GM23338 (cell line): ENCODE measurements around the gene DLG2. TPM values are rescaled to one million over a fixed set of nuclear protein-coding genes. Genes with fewer than 3 reads are reported as not detected.

Experiments used
- ATAC-seq: fragments of 200-7000 bp; cut with Tn5 transposase; 3 replicates; pipeline ENCODE4 v1.9.1; 2020
- DNase-seq: peaks from one replicate; pipeline ENCODE4 v3.0.0-alpha.2; 2015; ENCODE audit warnings: low spot score
- H2AFZ ChIP-seq: fragments of 200-600 bp; sonication (generic); 2 replicates; pipeline ENCODE4 v1.8.0; 2016; ENCODE audit warnings: antibody characterized with exemption, mild to moderate bottlenecking, moderate library complexity
- H3F3A ChIP-seq: fragments of 200-600 bp; sonication (generic); replicated peaks from 2 replicates; pipeline ENCODE4 v1.8.0; 2017; ENCODE audit warnings: antibody characterized with exemption, mixed run types, low read depth
- H3K27ac ChIP-seq: fragments of 200-600 bp; sonication (generic); 2 replicates; pipeline ENCODE4 v1.6.1; 2016; ENCODE audit warnings: low read depth
- H3K27me3 ChIP-seq: fragments of 200-600 bp; sonication (generic); 2 replicates; pipeline ENCODE4 v1.8.0; 2016; ENCODE audit warnings: mild to moderate bottlenecking, mixed run types, moderate library complexity; ENCODE audit not compliant: insufficient read depth
- H3K36me3 ChIP-seq: fragments of 200-600 bp; sonication (generic); 2 replicates; pipeline ENCODE4 v1.8.0; 2016; ENCODE audit warnings: mild to moderate bottlenecking; ENCODE audit not compliant: insufficient read depth
- H3K4me1 ChIP-seq: fragments of 200-600 bp; sonication (generic); 2 replicates; pipeline ENCODE4 v1.8.0; 2016; ENCODE audit warnings: mild to moderate bottlenecking, moderate library complexity; ENCODE audit not compliant: insufficient read depth
- H3K4me2 ChIP-seq: fragments of 200-600 bp; sonication (generic); 2 replicates; pipeline ENCODE4 v1.7.1; 2017; ENCODE audit warnings: mixed run types
- H3K4me3 ChIP-seq: fragments of 200-600 bp; sonication (generic); 2 replicates; pipeline ENCODE4 v1.6.1; 2016; ENCODE audit warnings: mixed run types
- H3K79me2 ChIP-seq: fragments of 200-600 bp; sonication (generic); replicated peaks from 2 replicates; pipeline ENCODE4 v1.8.0; 2017; ENCODE audit warnings: mild to moderate bottlenecking; ENCODE audit not compliant: insufficient read depth
- H3K9me2 ChIP-seq: fragments of 200-600 bp; sonication (generic); 2 replicates; pipeline ENCODE4 v1.8.0; 2017; ENCODE audit not compliant: insufficient read depth
- H4K20me1 ChIP-seq: fragments of 200-600 bp; sonication (generic); replicated peaks from 2 replicates; pipeline ENCODE4 v1.8.0; 2017; ENCODE audit warnings: mild to moderate bottlenecking; ENCODE audit not compliant: insufficient read depth
- H3K27ac Mint-ChIP-seq: 2 replicates; pipeline ENCODE4 v1.8.0; 2020; ENCODE audit warnings: inconsistent platforms, mild to moderate bottlenecking, moderate library complexity, mixed read lengths
- H3K27me3 Mint-ChIP-seq: 3 replicates; pipeline ENCODE4 v1.8.0; 2022; ENCODE audit warnings: low read depth, mild to moderate bottlenecking, moderate library complexity, mixed read lengths, inconsistent platforms; ENCODE audit not compliant: insufficient read depth, poor library complexity
- H3K36me3 Mint-ChIP-seq: 3 replicates; pipeline ENCODE4 v1.8.0; 2021; ENCODE audit warnings: low read depth, mild to moderate bottlenecking, inconsistent platforms, moderate library complexity, mixed read lengths
- H3K4me1 Mint-ChIP-seq: 3 replicates; pipeline ENCODE4 v1.8.0; 2020; ENCODE audit warnings: mild to moderate bottlenecking, inconsistent platforms, mixed read lengths
- H3K4me3 Mint-ChIP-seq: 3 replicates; pipeline ENCODE4 v1.8.0; 2021; ENCODE audit warnings: moderate library complexity, mild to moderate bottlenecking, inconsistent platforms, mixed read lengths
- H3K9me3 Mint-ChIP-seq: 3 replicates; pipeline ENCODE4 v1.8.0; 2020; ENCODE audit warnings: moderate library complexity, mild to moderate bottlenecking, inconsistent platforms, mixed read lengths
- CREB1 ChIP-seq: fragments of 250-450 bp; sonication (Bioruptor Pico); IDR thresholded peaks from 2 replicates; pipeline ENCODE4 v1.5.0; 2020; ENCODE audit warnings: low read depth, mild to moderate bottlenecking, moderate library complexity
- CTCF ChIP-seq, 2 experiments: fragments of 200-600 bp in 1 of 2; sonication (generic) in 1 of 2; conservative IDR thresholded peaks; 2 replicates each; pipeline versions ENCODE4 v1.5.1 to v1.6.1; 2016 to 2017; ENCODE audit warnings: antibody characterized with exemption in 2 of 2, low read depth in 2 of 2, mild to moderate bottlenecking in 2 of 2, moderate library complexity in 1 of 2
- ETS1 ChIP-seq: IDR thresholded peaks from 2 replicates; pipeline ENCODE4 v1.6.1; 2016; ENCODE audit warnings: antibody characterized with exemption
- EZH2 ChIP-seq: fragments of 200-600 bp; sonication (generic); IDR thresholded peaks from one replicate; pipeline ENCODE4 v1.8.0; 2017; ENCODE audit warnings: antibody characterized with exemption, mild to moderate bottlenecking, low read depth; ENCODE audit not compliant: unreplicated experiment
- EZH2phosphoT487 ChIP-seq: fragments of 200-600 bp; sonication (generic); IDR thresholded peaks from one replicate; pipeline ENCODE4 v1.8.1; 2018; ENCODE audit warnings: antibody characterized with exemption; ENCODE audit not compliant: unreplicated experiment
- JUNB ChIP-seq: IDR thresholded peaks from one replicate; pipeline ENCODE4 v1.6.1; 2016; ENCODE audit warnings: antibody characterized with exemption; ENCODE audit not compliant: unreplicated experiment
- NANOG ChIP-seq: IDR thresholded peaks from 2 replicates; pipeline ENCODE4 v1.6.1; 2016; ENCODE audit warnings: antibody characterized with exemption, borderline replicate concordance
- POLR2AphosphoS5 ChIP-seq: IDR thresholded peaks from 2 replicates; pipeline ENCODE4 v1.6.1; 2016; ENCODE audit warnings: antibody characterized with exemption, low read depth
- REST ChIP-seq: IDR thresholded peaks from one replicate; pipeline ENCODE4 v1.6.1; 2018; ENCODE audit warnings: antibody characterized with exemption; ENCODE audit not compliant: unreplicated experiment
- STAT1 ChIP-seq: IDR thresholded peaks from one replicate; pipeline ENCODE4 v1.6.1; 2016; ENCODE audit warnings: antibody characterized with exemption; ENCODE audit not compliant: unreplicated experiment
- ZNF114 ChIP-seq: fragments of 250-450 bp; sonication (Bioruptor Pico); IDR thresholded peaks from 2 replicates; pipeline ENCODE4 v1.5.0; 2020; ENCODE audit warnings: mild to moderate bottlenecking, moderate library complexity
- ZNF331 ChIP-seq: fragments of 250-450 bp; sonication (Bioruptor Pico); IDR thresholded peaks from 2 replicates; pipeline ENCODE4 v1.5.0; 2020; ENCODE audit warnings: low read depth, mild to moderate bottlenecking, moderate library complexity
- ZNF462 ChIP-seq: fragments of 250-450 bp; sonication (Bioruptor Pico); IDR thresholded peaks from 2 replicates; pipeline ENCODE4 v1.5.0; 2020; ENCODE audit warnings: mild to moderate bottlenecking, moderate library complexity
- polyA plus RNA-seq: library from polyadenylated mRNA; unstranded; fragments of >200 nt; fragmentation: Nextera tagmentation; extraction: Ambion mirVana; gene quantifications from 2 replicates; pipeline ENCODE4 v1.2.1, GENCODE V29; 2016
- total RNA-seq: library from RNA; depleted of rRNA; stranded (reverse); fragments of >200 nt; shearing (Covaris generic); gene quantifications from 2 replicates; pipeline ENCODE4 v1.2.3, GENCODE V29; 2014

The DLG2 gene
- total and polyA plus RNA-seq, 2 experiments from 2014 or later = 19.8 to 21.5 TPM

- Histone ChIP-seq H3K4me1 (peaks cover 6% of the 10 kb centered on the region; the same call in 1 of the 2 replicates), H2AFZ (no peak overlapping the region), H3K4me2 (no peak overlapping the region), H3K27me3 (no peaks in the 10 kb centered on the region), H4K20me1 (no peaks in the 10 kb centered on the region), H3F3A (no peaks in the 10 kb centered on the region), H3K4me3 (no peak overlapping the region), H3K27ac (no peak overlapping the region), H3K36me3 (no peaks in the 10 kb centered on the region), H3K9me2 (no peaks in the 10 kb centered on the region), H3K79me2 (no peaks in the 10 kb centered on the region)
- Mint-ChIP-seq H3K36me3 (no peaks in the 10 kb centered on the region), H3K4me3 (no peak overlapping the region), H3K4me1 (peaks cover 8% of the 10 kb centered on the region), H3K27ac (no peak overlapping the region), H3K27me3 (no peaks in the 10 kb centered on the region), H3K9me3 (no peaks in the 10 kb centered on the region)
- ATAC-seq = no peak
- no peak for DNase-seq
- no peak for TF ChIP-seq ZNF331
- TF ChIP-seq ETS1 = no peak
- TF ChIP-seq EZH2 = no peak
- TF ChIP-seq CTCF (conservative IDR thresholded peaks at IDR 0.05; ENCODE audit: low read depth in 2 of 2) = no peak
- no peak for TF ChIP-seq JUNB
- TF ChIP-seq EZH2phosphoT487 = no peak
- no peak for TF ChIP-seq STAT1
- no peak for TF ChIP-seq NANOG
- TF ChIP-seq REST = no peak
- no peak for TF ChIP-seq POLR2AphosphoS5
- TF ChIP-seq ZNF462 (CRISPR knock-in tag) = no peak
- no peak for TF ChIP-seq ZNF114 (CRISPR knock-in tag)
- TF ChIP-seq CREB1 = no peak
Measured at GRCh38 chr11:83768489-83768888, 1858.7 kb downstream of the DLG2 start.
